H54 (cell line): ENCODE measurements around the gene PRAMEF14.
"Not testable (repeated sequence)": the region's sequence is repeated elsewhere in the genome, so short reads cannot be mapped to it uniquely, and the experiment has no call there.

ENCODE experiments used
- DNase-seq: peaks from one replicate; pipeline ENCODE4 v3.0.0; 2011; ENCODE audit warnings: low spot score, mixed read lengths; ENCODE audit not compliant: insufficient read length
- FAIRE-seq: peaks from 3 replicates; lab custom pipeline; 2011; peaks lifted over from hg19 to GRCh38; lab: Jason Lieb, UNC

Gene PRAMEF14

GRCh38 chr1:13347034-13347433, at the start of gene PRAMEF14:
PRAMEF14 (minus strand) TSS chr1:13347134; CDS start chr1:13345314, 1,820 bp downstream.
- DNase-seq, FAIRE-seq: not testable (repeated sequence)

GRCh38 chr1:13395311-13395710, 48.4 kb upstream of the PRAMEF14 start:
- not testable (repeated sequence) for DNase-seq, FAIRE-seq

GRCh38 chr1:13394761-13395160, 47.8 kb upstream of the PRAMEF14 start:
- not testable (repeated sequence) for FAIRE-seq, DNase-seq

- DNase-seq, FAIRE-seq: not testable (repeated sequence)
These were observed 46.1 kb upstream of the PRAMEF14 start for GRCh38 chr1:13393004-13393403.

- FAIRE-seq, DNase-seq: not testable (repeated sequence)
These were observed 42.4 kb upstream of the PRAMEF14 start, which contains the start of gene PRAMEF17 for GRCh38 chr1:13389332-13389731. PRAMEF17 (plus strand) TSS chr1:13389632; CDS start chr1:13389658, 26 bp downstream.

GRCh38 chr1:13380380-13380779, 33.4 kb upstream of the PRAMEF14 start:
- not testable (repeated sequence) for FAIRE-seq

GRCh38 chr1:13378983-13379382, 32.0 kb upstream of the PRAMEF14 start:
- not testable (repeated sequence) for FAIRE-seq, DNase-seq

More at GRCh38 chr1:13380380-13380779, 33.4 kb upstream of the PRAMEF14 start:
- not testable (repeated sequence) for DNase-seq

- not testable (repeated sequence) for DNase-seq
These were observed 21.6 kb upstream of the PRAMEF14 start for GRCh38 chr1:13368544-13368943.

GRCh38 chr1:13366536-13366935, 19.6 kb upstream of the PRAMEF14 start:
- DNase-seq, FAIRE-seq: not testable (repeated sequence)

More at GRCh38 chr1:13368544-13368943, 21.6 kb upstream of the PRAMEF14 start:
- not testable (repeated sequence) for FAIRE-seq

- not testable (repeated sequence) for DNase-seq, FAIRE-seq
These were observed 18.0 kb upstream of the PRAMEF14 start for GRCh38 chr1:13364928-13365327.

GRCh38 chr1:13362364-13362763, 15.4 kb upstream of the PRAMEF14 start:
- not testable (repeated sequence) for FAIRE-seq

GRCh38 chr1:13356774-13357173, 9.8 kb upstream of the PRAMEF14 start:
- not testable (repeated sequence) for DNase-seq, FAIRE-seq

More at GRCh38 chr1:13362364-13362763, 15.4 kb upstream of the PRAMEF14 start:
- DNase-seq, result not testable (repeated sequence)

GRCh38 chr1:13354475-13354874, 7.5 kb upstream of the PRAMEF14 start:
- DNase-seq, FAIRE-seq: not testable (repeated sequence)

- FAIRE-seq, DNase-seq: not testable (repeated sequence)
These were observed 6.5 kb upstream of the PRAMEF14 start for GRCh38 chr1:13353476-13353875.

GRCh38 chr1:13342496-13342895, 4.4 kb downstream of the PRAMEF14 start:
- DNase-seq, FAIRE-seq: not testable (repeated sequence)

- not testable (repeated sequence) for DNase-seq, FAIRE-seq
These were observed 31.7 kb downstream of the PRAMEF14 start, which contains the start of gene PRAMEF15 for GRCh38 chr1:13315281-13315680. PRAMEF15 (plus strand) TSS chr1:13315581; CDS start chr1:13318408, 2,827 bp downstream.

- not testable (repeated sequence) for FAIRE-seq, DNase-seq
These were observed 43.7 kb downstream of the PRAMEF14 start, which contains the start of gene PRAMEF33 for GRCh38 chr1:13303239-13303638. PRAMEF33 (plus strand) TSS chr1:13303539; CDS start chr1:13305955, 2,416 bp downstream.

GRCh38 chr1:13302197-13302596, 44.7 kb downstream of the PRAMEF14 start:
- not testable (repeated sequence) for FAIRE-seq, DNase-seq

- not testable (repeated sequence) for DNase-seq, FAIRE-seq
These were observed 48.2 kb downstream of the PRAMEF14 start for GRCh38 chr1:13298699-13299098.

GRCh38 chr1:13297216-13297931, 49.6 kb downstream of the PRAMEF14 start:
- not testable (repeated sequence) for FAIRE-seq, DNase-seq
